GM23338 (cell line): ENCODE data around the gene SSTR1. TPM values are rescaled to one million over a fixed set of nuclear protein-coding genes. Genes with fewer than 3 reads are reported as not detected.

ENCODE experiments used
- ATAC-seq: fragments of 200-7000 bp; cut with Tn5 transposase; 3 replicates; pipeline ENCODE4 v1.9.1; 2020
- DNase-seq: peaks from one replicate; pipeline ENCODE4 v3.0.0-alpha.2; 2015; ENCODE audit warnings: low spot score
- H2AFZ ChIP-seq: fragments of 200-600 bp; sonication (generic); 2 replicates; pipeline ENCODE4 v1.8.0; 2016; ENCODE audit warnings: antibody characterized with exemption, mild to moderate bottlenecking, moderate library complexity
- H3F3A ChIP-seq: fragments of 200-600 bp; sonication (generic); replicated peaks from 2 replicates; pipeline ENCODE4 v1.8.0; 2017; ENCODE audit warnings: antibody characterized with exemption, mixed run types, low read depth
- H3K27ac ChIP-seq: fragments of 200-600 bp; sonication (generic); 2 replicates; pipeline ENCODE4 v1.6.1; 2016; ENCODE audit warnings: low read depth
- H3K27me3 ChIP-seq: fragments of 200-600 bp; sonication (generic); 2 replicates; pipeline ENCODE4 v1.8.0; 2016; ENCODE audit warnings: mild to moderate bottlenecking, mixed run types, moderate library complexity; ENCODE audit not compliant: insufficient read depth
- H3K36me3 ChIP-seq: fragments of 200-600 bp; sonication (generic); 2 replicates; pipeline ENCODE4 v1.8.0; 2016; ENCODE audit warnings: mild to moderate bottlenecking; ENCODE audit not compliant: insufficient read depth
- H3K4me1 ChIP-seq: fragments of 200-600 bp; sonication (generic); 2 replicates; pipeline ENCODE4 v1.8.0; 2016; ENCODE audit warnings: mild to moderate bottlenecking, moderate library complexity; ENCODE audit not compliant: insufficient read depth
- H3K4me2 ChIP-seq: fragments of 200-600 bp; sonication (generic); 2 replicates; pipeline ENCODE4 v1.7.1; 2017; ENCODE audit warnings: mixed run types
- H3K4me3 ChIP-seq: fragments of 200-600 bp; sonication (generic); 2 replicates; pipeline ENCODE4 v1.6.1; 2016; ENCODE audit warnings: mixed run types
- H3K79me2 ChIP-seq: fragments of 200-600 bp; sonication (generic); replicated peaks from 2 replicates; pipeline ENCODE4 v1.8.0; 2017; ENCODE audit warnings: mild to moderate bottlenecking; ENCODE audit not compliant: insufficient read depth
- H3K9me2 ChIP-seq: fragments of 200-600 bp; sonication (generic); 2 replicates; pipeline ENCODE4 v1.8.0; 2017; ENCODE audit not compliant: insufficient read depth
- H4K20me1 ChIP-seq: fragments of 200-600 bp; sonication (generic); replicated peaks from 2 replicates; pipeline ENCODE4 v1.8.0; 2017; ENCODE audit warnings: mild to moderate bottlenecking; ENCODE audit not compliant: insufficient read depth
- H3K27ac Mint-ChIP-seq: 2 replicates; pipeline ENCODE4 v1.8.0; 2020; ENCODE audit warnings: inconsistent platforms, mild to moderate bottlenecking, moderate library complexity, mixed read lengths
- H3K27me3 Mint-ChIP-seq: 3 replicates; pipeline ENCODE4 v1.8.0; 2022; ENCODE audit warnings: low read depth, mild to moderate bottlenecking, moderate library complexity, mixed read lengths, inconsistent platforms; ENCODE audit not compliant: insufficient read depth, poor library complexity
- H3K36me3 Mint-ChIP-seq: 3 replicates; pipeline ENCODE4 v1.8.0; 2021; ENCODE audit warnings: low read depth, mild to moderate bottlenecking, inconsistent platforms, moderate library complexity, mixed read lengths
- H3K4me1 Mint-ChIP-seq: 3 replicates; pipeline ENCODE4 v1.8.0; 2020; ENCODE audit warnings: mild to moderate bottlenecking, inconsistent platforms, mixed read lengths
- H3K4me3 Mint-ChIP-seq: 3 replicates; pipeline ENCODE4 v1.8.0; 2021; ENCODE audit warnings: moderate library complexity, mild to moderate bottlenecking, inconsistent platforms, mixed read lengths
- H3K9me3 Mint-ChIP-seq: 3 replicates; pipeline ENCODE4 v1.8.0; 2020; ENCODE audit warnings: moderate library complexity, mild to moderate bottlenecking, inconsistent platforms, mixed read lengths
- CREB1 ChIP-seq: fragments of 250-450 bp; sonication (Bioruptor Pico); IDR thresholded peaks from 2 replicates; pipeline ENCODE4 v1.5.0; 2020; ENCODE audit warnings: low read depth, mild to moderate bottlenecking, moderate library complexity
- CTCF ChIP-seq, 2 experiments: fragments of 200-600 bp in 1 of 2; sonication (generic) in 1 of 2; conservative IDR thresholded peaks; 2 replicates each; pipeline versions ENCODE4 v1.5.1 to v1.6.1; 2016 to 2017; ENCODE audit warnings: antibody characterized with exemption in 2 of 2, low read depth in 2 of 2, mild to moderate bottlenecking in 2 of 2, moderate library complexity in 1 of 2
- ETS1 ChIP-seq: IDR thresholded peaks from 2 replicates; pipeline ENCODE4 v1.6.1; 2016; ENCODE audit warnings: antibody characterized with exemption
- EZH2 ChIP-seq: fragments of 200-600 bp; sonication (generic); IDR thresholded peaks from one replicate; pipeline ENCODE4 v1.8.0; 2017; ENCODE audit warnings: antibody characterized with exemption, mild to moderate bottlenecking, low read depth; ENCODE audit not compliant: unreplicated experiment
- JUNB ChIP-seq: IDR thresholded peaks from one replicate; pipeline ENCODE4 v1.6.1; 2016; ENCODE audit warnings: antibody characterized with exemption; ENCODE audit not compliant: unreplicated experiment
- POLR2AphosphoS5 ChIP-seq: IDR thresholded peaks from 2 replicates; pipeline ENCODE4 v1.6.1; 2016; ENCODE audit warnings: antibody characterized with exemption, low read depth
- REST ChIP-seq: IDR thresholded peaks from one replicate; pipeline ENCODE4 v1.6.1; 2018; ENCODE audit warnings: antibody characterized with exemption; ENCODE audit not compliant: unreplicated experiment
- STAT1 ChIP-seq: IDR thresholded peaks from one replicate; pipeline ENCODE4 v1.6.1; 2016; ENCODE audit warnings: antibody characterized with exemption; ENCODE audit not compliant: unreplicated experiment
- ZNF114 ChIP-seq: fragments of 250-450 bp; sonication (Bioruptor Pico); IDR thresholded peaks from 2 replicates; pipeline ENCODE4 v1.5.0; 2020; ENCODE audit warnings: mild to moderate bottlenecking, moderate library complexity
- ZNF331 ChIP-seq: fragments of 250-450 bp; sonication (Bioruptor Pico); IDR thresholded peaks from 2 replicates; pipeline ENCODE4 v1.5.0; 2020; ENCODE audit warnings: low read depth, mild to moderate bottlenecking, moderate library complexity
- ZNF462 ChIP-seq: fragments of 250-450 bp; sonication (Bioruptor Pico); IDR thresholded peaks from 2 replicates; pipeline ENCODE4 v1.5.0; 2020; ENCODE audit warnings: mild to moderate bottlenecking, moderate library complexity
- polyA plus RNA-seq: library from polyadenylated mRNA; unstranded; fragments of >200 nt; fragmentation: Nextera tagmentation; extraction: Ambion mirVana; gene quantifications from 2 replicates; pipeline ENCODE4 v1.2.1, GENCODE V29; 2016
- total RNA-seq: library from RNA; depleted of rRNA; stranded (reverse); fragments of >200 nt; shearing (Covaris generic); gene quantifications from 2 replicates; pipeline ENCODE4 v1.2.3, GENCODE V29; 2014

Gene SSTR1
- total and polyA plus RNA-seq, 2 experiments from 2014 or later: 0.42 to 0.80 TPM

GRCh38 chr14:38203929-38204718 is 3.6 kb upstream of the SSTR1 start:
- no peaks in the 10 kb centered on the region for H3K79me2 ChIP-seq
- peaks cover 40% of the 10 kb centered on the region for H3F3A ChIP-seq
- H3K9me2 ChIP-seq: no peaks in the 10 kb centered on the region
- Mint-ChIP-seq H3K4me1 (peaks cover 43% of the 10 kb centered on the region), H3K4me3 (no peak overlapping the region), H3K9me3 (peaks cover 28% of the 10 kb centered on the region), H3K36me3 (peaks cover 28% of the 10 kb centered on the region), H3K27me3 (peaks cover 75% of the 10 kb centered on the region), H3K27ac (no peak overlapping the region)
- H2AFZ ChIP-seq: no peak overlapping the region
- no peak overlapping the region for H3K4me3 ChIP-seq
- ATAC-seq (peak; percentile 1; the same call in 2 of the 3 replicates), DNase-seq (peak; percentile 43)
- peaks cover 19% of the 10 kb centered on the region for H3K36me3 ChIP-seq
- H4K20me1 ChIP-seq: no peaks in the 10 kb centered on the region
- H3K27ac ChIP-seq: no peak overlapping the region
- TF ChIP-seq ZNF462 (CRISPR knock-in tag) (no peak), REST (no peak), STAT1 (no peak), CREB1 (CRISPR knock-in tag) (no peak), EZH2 (no peak), ETS1 (0 out of 2 replicates have a peak, but pooled peaks have one; percentile 15), ZNF331 (CRISPR knock-in tag) (no peak), JUNB (no peak), POLR2AphosphoS5 (peak; percentile 89), ZNF114 (CRISPR knock-in tag) (no peak), CTCF (conservative IDR thresholded peaks at IDR 0.05; ENCODE audit: low read depth in 2 of 2) (no peak)
- H3K4me2 ChIP-seq: no peak overlapping the region
- H3K4me1 ChIP-seq: peaks cover 22% of the 10 kb centered on the region; the same call in 1 of the 2 replicates
- peaks cover 49% of the 10 kb centered on the region for H3K27me3 ChIP-seq
